HG03469 (cell line): ENCODE data around the gene ZBTB18.
"Not testable (repeated sequence)": the region's sequence is repeated elsewhere in the genome, so short reads cannot be mapped to it uniquely, and the experiment has no call there.

Source experiments
- ATAC-seq: cut with Tn5 transposase; IDR thresholded peaks from one replicate; pipeline ENCODE4 v1.9.1; 2021; ENCODE audit warnings: mild to moderate bottlenecking, moderate library complexity, moderate number of reproducible peaks; ENCODE audit not compliant: unreplicated experiment

ZBTB18 gene

DNA sequence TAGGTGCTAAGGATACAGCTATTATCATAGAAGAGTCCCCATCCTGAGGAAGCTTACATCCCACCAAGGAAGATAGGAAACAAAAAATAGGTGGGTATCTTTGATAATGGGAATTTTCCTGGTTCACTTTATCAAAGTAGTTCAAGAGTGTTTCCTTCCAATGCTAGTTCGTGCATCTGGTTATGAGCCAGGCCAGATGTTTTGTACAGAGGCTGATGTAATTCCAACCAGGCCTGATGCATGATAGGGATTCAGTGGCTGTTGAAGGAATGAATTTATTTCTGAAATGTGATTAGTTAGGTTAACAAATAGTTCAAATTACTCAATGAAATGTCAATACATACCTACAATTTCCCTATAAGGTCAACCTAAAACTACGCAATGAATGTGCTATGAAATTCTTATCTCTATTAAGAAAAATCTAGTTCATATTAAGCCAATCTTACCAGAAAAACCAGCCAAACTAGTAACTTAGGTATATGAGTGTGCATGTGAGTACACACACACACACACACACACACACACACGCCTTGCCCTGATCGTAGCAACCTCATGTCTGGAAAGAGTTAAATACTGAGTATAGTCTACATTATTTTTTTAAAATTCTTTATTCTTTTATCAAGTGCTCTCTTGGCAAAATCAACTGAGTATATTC is 9.5 kb upstream of the ZBTB18 start:
- ATAC-seq: no peak

DNA sequence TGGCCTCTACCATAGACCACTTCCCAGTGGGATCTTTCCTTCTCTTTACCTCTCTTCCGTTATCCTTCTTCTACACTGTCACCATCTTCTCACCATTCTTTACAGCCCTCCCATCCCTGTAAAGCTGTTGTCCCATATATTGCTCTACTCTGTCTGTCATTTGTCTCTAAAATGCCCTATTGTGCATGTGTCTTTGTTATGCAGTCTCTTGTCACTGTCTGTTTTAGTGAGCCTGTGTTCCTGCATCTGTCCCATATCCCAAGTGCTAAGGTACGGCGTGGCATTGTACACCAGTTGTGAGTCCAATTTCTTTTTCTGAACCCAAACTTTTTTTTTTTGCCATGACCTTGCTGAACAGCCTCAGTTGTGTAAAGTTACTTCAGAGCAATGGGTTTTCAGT is 8.8 kb upstream of the ZBTB18 start:
- no peak for ATAC-seq

DNA sequence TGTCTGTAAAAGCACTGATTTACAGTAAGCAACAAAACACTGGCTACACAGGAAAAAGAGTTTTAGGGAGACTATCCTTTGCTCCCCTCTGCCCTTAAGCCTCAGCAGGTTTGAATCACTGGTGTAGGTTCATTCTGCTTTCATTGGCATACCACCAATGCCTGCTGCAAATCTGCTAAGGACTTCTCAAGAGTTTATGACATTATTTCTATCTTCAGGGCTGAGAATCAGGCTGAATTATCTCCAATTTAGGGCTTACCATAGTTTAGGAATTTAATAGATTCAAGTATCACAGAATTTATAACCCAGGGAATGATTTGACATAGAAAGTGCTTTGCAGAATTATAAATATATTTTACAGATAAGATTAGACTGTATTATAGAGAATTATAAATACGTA is 6.7 kb upstream of the ZBTB18 start:
- ATAC-seq: no peak

DNA sequence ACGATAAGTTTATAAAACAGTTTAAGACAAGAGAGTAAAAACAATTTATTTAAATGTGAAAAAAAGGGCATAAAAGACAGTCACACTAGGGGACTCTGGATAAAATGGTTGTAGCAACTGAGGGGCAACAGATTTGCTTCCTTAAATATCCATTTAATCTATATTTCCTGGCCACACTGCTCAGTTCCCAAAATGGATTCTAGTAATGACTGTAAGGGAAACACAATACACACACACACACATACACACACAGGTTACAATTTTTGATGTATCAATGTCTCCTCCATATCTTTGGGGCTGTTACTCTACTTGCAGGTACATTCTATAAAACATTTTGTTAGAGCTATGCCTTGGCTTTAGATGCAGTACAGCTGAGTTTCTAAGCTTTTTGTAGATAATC is 4.8 kb upstream of the ZBTB18 start:
- not testable (repeated sequence) for ATAC-seq

DNA sequence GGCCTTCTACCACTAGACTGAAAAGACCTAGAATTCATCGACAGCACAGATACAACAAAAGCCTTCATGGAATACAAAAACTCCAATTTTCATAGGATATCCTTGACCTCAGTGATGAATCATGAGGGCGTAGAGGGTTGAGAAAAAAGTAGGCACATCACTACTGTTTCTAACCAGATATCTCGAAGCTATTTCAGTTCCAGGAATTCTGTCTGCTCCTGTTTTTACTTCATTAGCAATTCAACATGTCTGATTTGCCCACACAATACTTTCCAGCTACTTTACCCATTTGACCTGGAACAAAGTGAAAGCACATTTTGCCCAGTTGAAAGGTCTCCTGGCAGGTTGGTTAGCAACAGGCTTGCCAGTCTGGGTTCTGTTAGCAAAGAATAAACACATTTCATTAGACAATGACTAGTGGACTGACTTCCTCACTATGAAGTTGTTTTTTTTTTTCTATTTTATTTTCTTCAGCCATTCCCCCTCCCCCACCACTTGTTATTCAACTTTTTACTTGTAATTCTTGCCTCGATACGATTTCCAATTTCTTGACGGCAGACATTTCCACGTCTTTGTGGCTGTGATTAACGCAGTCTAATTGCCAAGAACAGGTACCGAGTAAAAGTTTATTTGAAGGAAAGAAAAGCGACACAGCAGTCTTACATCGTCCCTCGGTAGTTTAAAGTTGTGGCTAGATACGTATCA is 4.0 kb upstream of the ZBTB18 start:
- no peak for ATAC-seq

DNA sequence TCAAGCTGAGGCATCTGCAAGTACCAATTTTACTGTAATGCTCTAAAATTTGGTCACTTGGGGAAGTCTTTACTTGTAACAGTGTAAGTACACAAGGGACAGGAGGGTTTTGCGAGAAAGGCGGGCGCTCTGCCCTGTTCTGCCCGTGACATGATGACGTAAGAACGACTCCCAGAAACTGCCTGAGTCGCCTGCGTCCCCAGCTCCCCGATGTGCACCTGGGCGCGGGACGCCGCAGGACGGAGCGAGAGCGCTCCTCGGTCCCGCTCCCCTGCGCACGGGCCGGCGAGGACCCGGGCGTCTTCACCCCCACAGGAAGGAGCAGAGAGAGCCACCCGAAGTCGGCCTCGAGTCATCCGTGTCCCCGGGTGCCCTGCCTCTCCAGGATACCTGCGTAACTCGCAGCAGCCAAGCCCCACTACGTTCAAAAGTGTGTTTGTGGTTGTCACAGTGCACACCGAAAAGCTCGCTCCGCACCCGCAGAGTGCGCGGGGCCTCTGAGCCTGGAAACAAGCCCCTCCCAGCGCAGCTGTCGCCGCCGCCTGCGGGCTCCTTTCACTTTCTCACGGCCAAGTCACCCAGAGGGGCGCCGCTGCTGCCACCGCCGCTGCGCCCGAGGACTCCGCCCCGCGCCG is 3.3 kb upstream of the ZBTB18 start:
- ATAC-seq: peak; percentile 56

DNA sequence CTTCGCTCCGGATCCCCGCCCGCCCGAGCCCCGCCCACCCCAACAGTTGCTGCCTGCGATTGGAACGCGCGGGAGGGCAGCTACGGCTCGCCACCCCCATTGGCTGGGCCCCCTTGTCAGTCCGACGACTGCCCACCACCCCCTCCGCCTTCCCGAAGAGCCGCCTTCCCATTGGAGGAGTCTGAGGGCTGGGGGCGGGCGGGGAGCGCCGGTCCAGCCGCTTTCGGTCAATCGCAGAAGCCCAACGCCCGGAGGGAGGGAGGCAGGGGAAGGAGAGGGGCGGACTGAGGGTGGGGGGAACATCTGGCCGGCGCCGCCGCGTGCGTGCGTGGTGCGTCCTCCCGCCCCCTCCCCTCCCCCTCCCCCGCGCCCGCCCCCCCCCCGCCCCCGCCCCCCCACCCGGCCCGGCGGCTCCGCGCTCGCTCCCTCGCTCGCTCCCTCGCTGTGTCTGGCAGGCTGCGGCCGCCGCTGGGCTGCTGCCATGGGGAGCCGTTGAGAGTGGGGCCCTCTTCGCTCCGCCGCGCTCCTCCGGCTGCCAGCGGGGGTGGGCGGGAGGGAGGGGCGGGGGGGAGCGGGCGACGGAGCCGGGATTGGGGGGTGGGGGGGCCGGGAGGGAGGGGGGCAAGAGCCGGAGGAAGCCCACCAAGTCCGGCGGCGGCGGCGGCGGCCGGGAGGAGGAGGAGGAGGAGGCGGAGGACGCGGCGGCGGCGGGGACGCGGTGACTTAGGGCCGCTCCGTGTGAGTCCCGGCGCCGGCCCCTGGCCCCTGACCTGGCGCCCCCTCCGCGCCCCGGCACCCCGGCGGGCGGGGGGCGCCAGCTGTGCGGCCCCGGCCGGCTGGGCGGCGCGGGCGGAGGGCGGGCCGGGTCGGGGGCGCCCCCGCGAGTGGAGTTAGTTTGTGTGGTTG is 2.6 kb upstream of the ZBTB18 start:
- no peak for ATAC-seq

DNA sequence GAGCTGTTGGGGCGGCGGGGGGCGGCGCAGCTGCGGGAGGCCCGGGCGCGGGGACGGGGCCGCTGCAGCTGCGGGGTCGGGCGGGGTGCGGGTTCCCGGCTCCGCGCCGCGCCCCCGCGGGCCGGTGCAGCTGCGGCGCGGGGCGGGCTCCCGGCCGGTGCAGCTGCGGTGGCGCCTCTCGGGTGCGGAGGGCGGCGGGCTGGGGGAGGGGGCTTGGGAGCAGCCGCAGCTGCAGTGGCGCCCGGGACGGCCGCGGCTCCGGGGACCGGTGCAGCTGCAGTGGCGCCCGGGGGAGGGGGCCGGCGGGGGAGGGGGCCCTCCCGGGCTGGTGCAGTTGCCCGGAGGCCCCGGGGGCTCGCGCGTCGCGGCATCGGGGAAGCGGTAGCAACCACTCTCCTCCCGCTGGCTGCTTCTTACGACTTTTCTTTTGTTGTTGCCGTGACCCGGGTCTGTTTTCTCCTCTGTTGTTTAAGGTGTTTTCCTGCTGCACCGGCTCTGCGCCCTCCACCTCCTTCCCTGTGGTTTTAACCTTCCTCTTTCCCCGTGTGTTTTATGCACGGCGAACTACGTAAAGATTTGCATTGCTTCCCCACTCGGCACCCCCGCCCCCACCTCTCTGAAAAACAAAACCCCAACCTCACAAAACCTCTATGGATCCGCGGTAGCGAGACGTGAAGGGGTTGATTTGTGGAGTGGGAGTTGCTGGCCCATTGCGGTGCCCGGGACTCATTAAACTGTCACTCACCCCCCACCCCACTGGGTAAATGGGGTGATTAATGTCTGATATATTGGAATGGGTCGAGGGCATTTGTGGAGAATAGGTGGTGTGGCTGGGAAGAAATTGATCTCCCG is 1.7 kb upstream of the ZBTB18 start:
- ATAC-seq: no peak

DNA sequence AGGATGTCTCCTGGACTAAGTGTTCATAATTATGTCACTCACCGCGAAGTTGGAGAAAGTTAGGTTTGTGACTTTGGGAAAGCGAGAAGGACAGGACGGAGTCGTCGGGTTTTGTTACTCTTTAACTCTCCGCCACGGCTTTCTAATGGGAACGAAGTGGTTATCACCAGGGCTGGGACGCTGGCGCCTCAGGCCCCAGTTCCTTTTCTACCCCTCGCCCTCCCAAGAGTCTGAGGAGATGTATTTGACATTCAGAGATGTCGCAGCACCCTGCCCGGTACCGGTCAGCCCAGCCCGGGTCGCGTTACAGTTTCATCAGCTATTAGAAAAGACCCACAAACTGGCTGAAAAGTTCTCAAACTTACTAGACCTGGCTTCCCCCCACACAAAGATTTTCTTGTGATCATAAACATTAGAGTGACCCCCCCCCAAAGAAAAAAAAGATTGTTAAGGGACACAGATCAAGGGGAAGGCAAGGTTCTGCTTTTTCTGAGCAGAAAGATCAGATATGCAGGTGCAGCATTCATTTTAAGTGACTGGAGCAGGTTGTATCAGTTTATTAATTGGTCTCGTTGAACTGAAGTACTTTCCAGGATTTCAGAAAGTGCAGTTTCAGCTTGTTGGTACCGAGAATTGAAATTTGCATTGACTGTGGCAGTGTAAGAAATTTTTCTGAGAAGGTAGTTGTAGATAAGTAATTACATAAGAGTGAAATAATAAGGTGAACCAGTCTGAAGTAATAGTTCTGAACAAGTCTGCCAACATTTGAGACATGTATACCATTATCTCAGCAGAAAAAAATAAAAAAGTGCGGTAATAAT is 859 bp upstream of the ZBTB18 start:
- no peak for ATAC-seq

DNA sequence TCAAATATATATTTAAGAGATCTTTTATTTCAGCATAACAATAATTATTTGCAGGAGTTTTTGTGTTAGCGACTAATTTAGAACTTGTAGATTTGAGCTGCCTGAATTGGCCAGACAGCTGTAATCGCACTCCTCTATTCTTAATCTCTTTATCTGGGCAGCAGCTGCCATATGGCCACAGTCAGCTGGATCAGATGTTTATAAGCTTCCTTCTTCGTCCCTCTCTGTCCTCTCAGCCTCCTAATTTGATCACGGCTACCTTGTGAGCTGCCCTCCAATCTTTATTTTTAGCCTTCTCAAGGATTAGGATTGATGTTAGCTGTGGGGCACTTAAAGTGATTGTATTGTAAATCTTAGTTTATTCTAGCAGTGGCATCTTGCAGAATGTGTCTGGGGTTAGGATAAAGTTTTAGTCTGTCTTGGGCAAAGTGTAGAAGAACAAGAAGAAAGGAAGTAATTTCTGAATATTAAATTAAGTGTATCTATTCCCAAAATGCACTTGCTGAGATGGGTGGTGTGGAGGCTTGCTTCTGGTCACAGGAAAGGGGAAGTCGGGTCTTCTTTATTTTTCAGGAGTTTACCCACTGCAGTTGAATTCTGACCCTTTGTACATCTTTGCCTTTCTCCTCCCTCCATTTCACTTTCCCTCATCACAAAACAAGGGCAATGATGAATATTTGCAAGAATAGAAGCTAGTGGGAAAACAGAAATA is 1.1 kb downstream of the ZBTB18 start:
- ATAC-seq: no peak

DNA sequence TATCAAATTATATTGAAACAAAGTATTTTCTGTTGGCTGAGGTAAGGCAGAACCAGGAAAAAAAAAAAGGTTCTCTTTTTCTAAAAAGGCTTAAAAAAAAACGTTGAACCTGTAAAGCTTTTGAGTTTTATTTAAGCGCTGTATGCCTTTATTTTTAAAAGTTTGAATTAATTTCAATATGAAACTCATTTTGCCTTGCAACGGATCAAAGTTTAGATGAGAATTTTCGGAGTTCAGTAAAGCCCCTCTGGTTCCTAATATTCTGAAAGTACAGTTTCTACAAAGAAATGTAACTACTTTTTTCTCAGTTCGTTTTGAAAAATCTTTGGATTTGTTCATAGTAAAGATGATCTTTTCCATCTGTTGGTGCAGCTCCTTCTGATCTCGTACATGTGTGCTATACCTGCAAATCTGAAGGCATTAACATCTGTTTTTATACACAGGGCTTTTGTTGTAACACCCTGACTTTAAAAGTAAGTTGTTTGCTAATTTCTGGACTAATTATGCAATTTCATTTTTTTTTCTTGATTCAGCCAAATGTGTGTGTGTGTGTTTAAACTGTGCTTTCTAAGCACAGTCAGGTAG is 1.7 kb downstream of the ZBTB18 start:
- ATAC-seq: no peak

DNA sequence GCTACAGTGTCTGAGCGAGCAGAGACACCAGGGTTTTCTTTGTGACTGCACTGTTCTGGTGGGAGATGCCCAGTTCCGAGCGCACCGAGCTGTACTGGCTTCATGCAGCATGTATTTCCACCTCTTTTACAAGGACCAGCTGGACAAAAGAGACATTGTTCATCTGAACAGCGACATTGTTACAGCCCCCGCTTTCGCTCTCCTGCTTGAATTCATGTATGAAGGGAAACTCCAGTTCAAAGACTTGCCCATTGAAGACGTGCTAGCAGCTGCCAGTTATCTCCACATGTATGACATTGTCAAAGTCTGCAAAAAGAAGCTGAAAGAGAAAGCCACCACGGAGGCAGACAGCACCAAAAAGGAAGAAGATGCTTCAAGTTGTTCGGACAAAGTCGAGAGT is 2.7 kb downstream of the ZBTB18 start:
- ATAC-seq: no peak

DNA sequence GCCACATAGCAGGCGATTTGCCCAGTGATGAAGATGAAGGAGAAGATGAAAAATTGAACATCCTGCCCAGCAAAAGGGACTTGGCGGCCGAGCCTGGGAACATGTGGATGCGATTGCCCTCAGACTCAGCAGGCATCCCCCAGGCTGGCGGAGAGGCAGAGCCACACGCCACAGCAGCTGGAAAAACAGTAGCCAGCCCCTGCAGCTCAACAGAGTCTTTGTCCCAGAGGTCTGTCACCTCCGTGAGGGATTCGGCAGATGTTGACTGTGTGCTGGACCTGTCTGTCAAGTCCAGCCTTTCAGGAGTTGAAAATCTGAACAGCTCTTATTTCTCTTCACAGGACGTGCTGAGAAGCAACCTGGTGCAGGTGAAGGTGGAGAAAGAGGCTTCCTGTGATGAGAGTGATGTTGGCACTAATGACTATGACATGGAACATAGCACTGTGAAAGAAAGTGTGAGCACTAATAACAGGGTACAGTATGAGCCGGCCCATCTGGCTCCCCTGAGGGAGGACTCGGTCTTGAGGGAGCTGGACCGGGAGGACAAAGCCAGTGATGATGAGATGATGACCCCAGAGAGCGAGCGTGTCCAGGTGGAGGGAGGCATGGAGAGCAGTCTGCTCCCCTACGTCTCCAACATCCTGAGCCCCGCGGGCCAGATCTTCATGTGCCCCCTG is 3.3 kb downstream of the ZBTB18 start:
- no peak for ATAC-seq

DNA sequence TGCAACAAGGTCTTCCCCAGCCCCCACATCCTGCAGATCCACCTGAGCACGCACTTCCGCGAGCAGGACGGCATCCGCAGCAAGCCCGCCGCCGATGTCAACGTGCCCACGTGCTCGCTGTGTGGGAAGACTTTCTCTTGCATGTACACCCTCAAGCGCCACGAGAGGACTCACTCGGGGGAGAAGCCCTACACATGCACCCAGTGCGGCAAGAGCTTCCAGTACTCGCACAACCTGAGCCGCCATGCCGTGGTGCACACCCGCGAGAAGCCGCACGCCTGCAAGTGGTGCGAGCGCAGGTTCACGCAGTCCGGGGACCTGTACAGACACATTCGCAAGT is 3.8 kb downstream of the ZBTB18 start:
- no peak for ATAC-seq

DNA sequence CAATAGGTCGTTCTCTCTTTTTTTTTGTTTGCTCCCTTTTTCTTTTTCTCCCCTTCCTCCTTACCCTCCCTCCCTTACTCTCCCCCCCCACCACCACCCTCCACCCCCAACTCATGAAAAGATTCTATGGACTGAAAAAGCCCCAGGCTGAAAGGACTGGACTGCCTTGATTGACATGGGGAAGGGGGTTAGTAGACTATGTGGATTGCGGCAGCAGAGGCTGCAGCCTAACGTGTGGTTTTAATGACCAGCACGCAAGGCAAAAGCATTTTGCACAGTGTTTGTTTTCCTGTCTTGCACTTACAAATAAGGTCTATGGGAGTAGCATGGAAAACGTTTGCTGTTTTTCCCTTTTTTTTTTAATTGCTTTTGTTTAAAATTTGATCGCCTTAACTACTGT is 5.5 kb downstream of the ZBTB18 start:
- no peak for ATAC-seq

DNA sequence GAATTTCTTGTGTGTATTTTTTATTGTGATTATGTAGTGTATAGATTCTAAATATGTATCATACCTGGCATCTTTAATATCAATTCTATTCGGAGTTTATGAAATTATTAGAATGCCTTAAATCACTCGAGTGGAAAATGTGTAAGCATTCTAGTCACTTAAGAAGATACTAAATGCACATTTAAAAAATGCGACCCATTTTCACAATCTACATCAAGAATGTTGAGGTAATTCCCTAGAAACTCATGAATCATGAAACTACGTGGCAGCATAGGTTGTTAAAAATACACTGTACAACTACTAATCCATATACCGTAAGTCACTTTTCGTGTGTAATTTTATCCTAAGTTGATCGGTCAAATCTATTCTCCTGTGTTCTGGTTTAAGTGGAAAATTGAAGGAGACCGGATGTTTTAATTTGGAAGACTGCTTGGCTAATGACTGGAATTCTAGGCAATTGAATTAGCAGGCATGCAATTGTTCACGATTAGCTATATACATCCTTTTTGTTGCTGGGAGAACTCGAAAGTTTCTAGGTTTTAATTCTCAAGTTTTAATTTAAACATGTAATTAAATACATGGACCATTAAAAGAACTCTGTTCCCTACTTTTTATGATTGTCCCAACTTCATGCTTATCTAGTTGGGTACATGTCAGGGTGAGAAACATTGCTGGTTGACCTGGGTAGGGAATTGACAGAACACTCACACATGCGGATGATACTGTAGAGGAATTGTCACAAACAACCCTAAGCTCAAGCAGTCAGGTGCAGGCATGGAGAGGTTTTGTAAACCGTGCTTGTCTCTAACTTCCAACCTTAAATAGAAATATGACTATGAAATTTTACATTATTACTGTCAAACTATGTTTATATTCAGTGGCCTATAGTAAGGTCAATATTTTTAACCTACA is 6.6 kb downstream of the ZBTB18 start:
- no peak for ATAC-seq

DNA sequence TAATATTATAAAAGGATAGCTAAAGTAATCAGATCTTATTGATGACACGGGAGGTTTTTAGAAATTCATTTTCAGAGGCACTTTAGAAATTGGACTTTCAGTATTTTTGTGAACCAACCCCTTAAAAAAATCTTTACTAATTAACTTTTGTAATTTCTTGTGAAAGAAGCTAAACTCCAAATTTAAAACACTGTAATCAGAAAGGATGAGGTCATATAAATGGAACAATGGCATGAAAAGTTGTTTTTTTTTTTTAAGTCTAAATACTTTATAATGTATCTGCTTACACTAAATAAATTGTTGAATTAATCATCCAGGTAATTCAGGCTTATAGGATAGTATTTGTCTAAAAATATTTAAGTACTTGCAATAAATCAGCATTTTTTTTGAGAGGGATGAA is 9.0 kb downstream of the ZBTB18 start:
- no peak for ATAC-seq
